Central memory CD8-positive, alpha-beta T cell (primary cell): ENCODE results near the gene DAND5.
A peak's percentile ranks its signal among the peaks of the same experiment; 100 is the strongest.

Experiments used
- ATAC-seq: fragments of 150-1000 bp; cut with Tn5 transposase; replicated peaks from 2 replicates; pipeline ENCODE4 v1.10.0; 2022; ENCODE audit warnings: mild to moderate bottlenecking, moderate FRiP score, moderate number of reproducible peaks; ENCODE audit not compliant: poor library complexity, severe bottlenecking; ENCODE audit errors: extremely low read depth
- DNase-seq, 2 donors: peaks; one replicate each; pipeline ENCODE4 v3.0.0; 2021; ENCODE audit warnings: low spot score in 2 of 2
- H3K27ac Mint-ChIP-seq: one replicate; pipeline ENCODE4 v1.8.0; 2022; ENCODE audit warnings: low read depth, mild to moderate bottlenecking, moderate library complexity, mixed read lengths
- H3K27me3 Mint-ChIP-seq: one replicate; pipeline ENCODE4 v1.8.0; 2022; ENCODE audit warnings: mixed read lengths
- H3K36me3 Mint-ChIP-seq: one replicate; pipeline ENCODE4 v1.8.0; 2022; ENCODE audit warnings: mild to moderate bottlenecking, moderate library complexity, mixed read lengths; ENCODE audit not compliant: insufficient read depth
- H3K4me1 Mint-ChIP-seq: one replicate; pipeline ENCODE4 v1.8.0; 2022; ENCODE audit warnings: mixed read lengths
- H3K4me3 Mint-ChIP-seq: one replicate; pipeline ENCODE4 v1.8.0; 2022; ENCODE audit warnings: mild to moderate bottlenecking, moderate library complexity, mixed read lengths
- H3K9me3 Mint-ChIP-seq: one replicate; pipeline ENCODE4 v1.8.0; 2022; ENCODE audit warnings: mixed read lengths

DAND5 gene

DNA sequence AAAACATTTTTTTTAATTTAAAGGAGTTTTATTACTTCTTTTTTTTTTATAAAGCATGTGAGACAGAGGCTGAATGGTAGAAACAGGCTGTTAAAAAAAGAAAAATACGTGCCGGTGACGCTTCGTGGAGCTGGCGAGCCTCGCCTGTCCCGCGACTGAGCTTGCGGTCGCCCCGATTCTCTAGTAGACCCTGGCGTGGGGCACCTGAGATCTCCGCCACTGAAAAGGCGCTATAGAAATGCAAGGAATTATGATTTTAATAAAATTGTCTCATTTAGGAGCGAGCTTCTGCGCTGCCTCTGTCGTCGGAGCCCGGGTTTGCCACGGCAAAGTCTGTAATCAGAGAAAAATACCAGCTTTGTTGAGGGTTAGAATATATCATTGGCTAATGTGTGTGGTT is 44.3 kb downstream of the DAND5 start:
- DNase-seq (no peak), ATAC-seq (no peak)
- Mint-ChIP-seq H3K4me1 (peaks cover 24% of the 10 kb centered on the region), H3K9me3 (no peaks in the 10 kb centered on the region), H3K36me3 (peaks cover 11% of the 10 kb centered on the region), H3K4me3 (peak overlapping the region; percentile 85), H3K27me3 (peaks cover 86% of the 10 kb centered on the region), H3K27ac (peak overlapping the region; percentile 88)

DNA sequence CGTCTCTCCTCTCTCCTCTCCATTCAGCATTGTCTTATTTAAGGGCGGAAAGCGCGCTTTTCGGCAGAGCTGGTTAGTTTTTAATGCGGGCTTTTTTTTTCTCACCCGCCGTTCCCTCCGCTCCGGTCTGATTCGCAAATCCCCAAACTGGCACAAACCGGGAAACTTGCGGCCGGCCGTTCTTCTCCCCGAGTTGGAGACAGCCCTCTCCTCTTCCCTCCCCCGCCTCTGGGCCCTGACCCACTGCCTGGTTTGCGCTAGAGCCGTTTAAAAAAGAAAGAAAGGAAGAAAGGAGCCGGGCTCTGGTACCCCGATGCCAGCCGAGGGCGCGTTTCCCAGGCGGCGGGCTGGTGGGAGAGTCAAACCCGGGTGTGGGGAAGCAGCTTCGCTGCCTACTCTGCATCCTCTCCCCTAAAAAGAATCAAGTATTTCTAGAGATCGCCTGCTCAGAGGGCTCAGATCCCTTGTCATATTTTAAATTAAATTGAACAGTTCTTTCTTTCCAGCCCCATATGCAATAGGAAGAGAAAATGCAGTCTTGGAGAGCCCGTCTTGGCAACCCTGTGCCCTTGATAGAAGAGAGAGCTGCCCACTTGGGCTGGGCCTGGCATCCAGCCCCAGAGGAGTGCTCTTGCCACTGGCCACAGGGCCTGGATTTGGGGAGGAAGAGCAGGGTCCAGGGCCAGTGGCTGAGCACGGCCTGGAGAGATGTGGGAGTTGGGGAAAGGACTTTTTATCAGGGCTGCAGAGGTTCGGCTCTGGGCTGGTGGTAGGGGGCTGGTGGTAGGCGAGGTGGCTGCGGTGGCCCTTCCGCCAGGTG is 44.9 kb downstream of the DAND5 start:
- Mint-ChIP-seq H3K4me3 (peak overlapping the region; percentile 85), H3K9me3 (no peaks in the 10 kb centered on the region), H3K27me3 (peaks cover 80% of the 10 kb centered on the region), H3K27ac (no peak overlapping the region), H3K4me1 (peaks cover 24% of the 10 kb centered on the region), H3K36me3 (peaks cover 11% of the 10 kb centered on the region)
- no peak for ATAC-seq
- no peak for DNase-seq

DNA sequence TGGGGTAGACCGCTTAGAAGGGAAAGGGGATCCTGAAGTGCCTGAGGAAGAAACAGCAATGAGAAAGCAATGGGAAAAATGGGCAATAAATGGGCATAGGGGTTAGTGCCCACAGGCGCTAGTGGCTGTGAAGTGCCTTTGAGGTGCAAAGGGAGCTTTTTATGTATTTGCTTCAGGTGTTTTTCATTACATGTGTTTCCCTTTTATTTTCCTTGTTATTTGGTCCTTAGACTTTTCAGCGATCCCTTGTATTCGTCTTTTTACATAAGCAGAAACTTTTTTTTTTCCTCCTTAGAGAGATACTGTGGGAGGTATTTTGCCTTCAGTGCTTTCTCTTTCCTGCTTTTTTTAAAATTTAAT is 45.5 kb downstream of the DAND5 start:
- Mint-ChIP-seq H3K4me3 (peak overlapping the region; percentile 85), H3K27me3 (peaks cover 78% of the 10 kb centered on the region), H3K4me1 (peaks cover 24% of the 10 kb centered on the region), H3K27ac (no peak overlapping the region), H3K9me3 (no peaks in the 10 kb centered on the region), H3K36me3 (peaks cover 11% of the 10 kb centered on the region)
- DNase-seq = no peak
- no peak for ATAC-seq

DNA sequence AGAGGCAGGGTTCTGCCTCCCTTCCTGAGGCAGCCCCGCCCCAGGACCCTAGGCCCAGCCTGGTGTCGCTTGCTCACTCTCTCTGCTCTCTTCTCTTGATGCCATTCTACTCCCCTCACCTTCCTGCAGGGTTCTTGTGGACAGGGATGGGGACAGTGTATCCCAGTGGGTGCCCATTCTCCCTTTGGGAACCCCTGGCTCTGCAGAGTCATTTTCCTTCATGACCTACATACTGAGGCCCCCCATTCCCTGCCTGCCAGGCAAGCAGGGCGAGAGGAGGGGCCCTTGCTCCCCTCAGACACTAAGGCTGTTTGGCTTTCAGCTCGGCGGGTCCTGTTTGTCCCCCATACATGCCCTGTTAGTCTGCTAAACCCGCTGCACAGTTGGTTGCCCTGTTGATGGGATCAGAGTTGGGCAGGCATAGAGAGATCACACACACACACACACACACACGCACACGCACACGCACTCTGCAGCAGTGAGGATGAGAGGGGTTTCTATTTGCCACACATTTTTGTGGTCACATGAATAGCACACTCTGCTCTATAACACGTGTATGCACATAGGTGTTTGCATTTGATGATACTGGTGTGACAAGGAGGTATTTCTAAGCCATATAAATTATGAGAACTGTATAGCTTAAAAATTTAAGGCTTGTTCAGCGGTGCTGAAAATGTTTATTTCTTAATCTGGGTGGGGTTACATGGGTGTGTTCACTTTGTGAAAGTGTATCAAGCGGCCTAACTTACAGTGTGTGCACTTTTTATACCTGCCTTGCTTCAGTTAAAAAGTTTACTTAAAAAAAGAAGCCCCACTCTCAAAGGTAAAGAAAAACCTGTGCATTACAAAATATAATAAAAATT is 46.2 kb downstream of the DAND5 start:
- Mint-ChIP-seq H3K27me3 (peaks cover 71% of the 10 kb centered on the region), H3K4me1 (peaks cover 24% of the 10 kb centered on the region), H3K36me3 (peaks cover 12% of the 10 kb centered on the region), H3K9me3 (no peaks in the 10 kb centered on the region), H3K4me3 (no peak overlapping the region), H3K27ac (no peak overlapping the region)
- ATAC-seq (no peak), DNase-seq (no peak)

DNA sequence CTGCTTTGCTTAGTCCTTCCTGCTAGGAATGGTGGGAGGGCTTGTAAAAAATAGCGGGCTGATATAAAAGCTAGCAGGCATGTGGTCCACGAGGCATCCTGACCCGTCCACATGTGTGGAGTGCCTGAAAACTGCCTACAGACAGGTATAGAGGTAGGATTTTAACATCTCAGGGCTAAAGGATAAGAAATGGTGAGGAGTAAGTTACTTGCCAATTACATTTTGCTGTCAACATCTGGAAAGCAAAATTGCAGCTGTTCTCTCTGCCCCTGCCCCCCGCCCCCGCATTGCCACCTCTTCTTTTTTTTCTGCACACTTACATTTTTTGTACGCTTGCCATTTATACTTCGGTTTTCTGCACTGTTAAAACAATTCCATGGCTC is 46.9 kb downstream of the DAND5 start:
- ATAC-seq = no peak
- H3K4me1 Mint-ChIP-seq = peaks cover 24% of the 10 kb centered on the region
- no peak overlapping the region for H3K4me3 Mint-ChIP-seq
- peaks cover 12% of the 10 kb centered on the region for H3K36me3 Mint-ChIP-seq
- no peaks in the 10 kb centered on the region for H3K9me3 Mint-ChIP-seq
- no peak overlapping the region for H3K27ac Mint-ChIP-seq
- DNase-seq = no peak
- H3K27me3 Mint-ChIP-seq = peaks cover 64% of the 10 kb centered on the region

DNA sequence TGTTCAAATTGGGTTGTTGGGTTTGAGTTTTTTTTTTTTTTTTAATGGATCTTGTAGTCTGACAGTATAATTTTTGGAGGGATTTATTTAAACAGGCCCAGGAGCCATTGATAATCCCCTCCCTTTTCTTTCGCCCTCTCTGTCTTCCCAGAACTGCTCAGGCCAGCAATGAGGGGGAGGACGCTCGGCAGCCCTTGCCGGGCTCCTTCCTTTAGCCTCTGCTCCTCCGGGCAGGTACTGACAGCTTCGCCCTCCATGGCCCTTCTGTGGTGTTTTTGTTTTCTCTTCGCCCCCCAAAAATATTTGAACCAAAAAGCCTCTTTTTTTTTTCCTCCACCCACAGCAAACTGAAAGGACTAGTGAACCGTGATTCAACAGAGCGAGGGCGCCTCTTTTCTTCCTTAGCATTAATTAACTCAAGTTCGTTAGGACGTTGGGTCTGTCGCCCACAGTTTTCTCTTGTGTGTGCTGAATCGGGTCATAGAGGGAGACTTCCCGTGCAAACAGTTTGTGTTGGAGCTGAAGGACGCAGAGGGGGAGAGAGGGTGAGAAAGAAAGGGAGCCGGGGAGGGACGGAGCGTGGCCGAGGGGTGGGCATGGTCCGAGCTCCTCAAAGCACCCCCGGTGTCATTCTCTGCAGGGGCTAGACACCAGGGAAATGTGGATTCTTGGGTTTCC is 47.4 kb downstream of the DAND5 start:
- H3K9me3 Mint-ChIP-seq = no peaks in the 10 kb centered on the region
- H3K4me3 Mint-ChIP-seq = no peak overlapping the region
- DNase-seq = no peak
- H3K27me3 Mint-ChIP-seq = peaks cover 59% of the 10 kb centered on the region
- H3K27ac Mint-ChIP-seq = no peak overlapping the region
- peaks cover 24% of the 10 kb centered on the region for H3K4me1 Mint-ChIP-seq
- H3K36me3 Mint-ChIP-seq = peaks cover 12% of the 10 kb centered on the region
- ATAC-seq = no peak

DNA sequence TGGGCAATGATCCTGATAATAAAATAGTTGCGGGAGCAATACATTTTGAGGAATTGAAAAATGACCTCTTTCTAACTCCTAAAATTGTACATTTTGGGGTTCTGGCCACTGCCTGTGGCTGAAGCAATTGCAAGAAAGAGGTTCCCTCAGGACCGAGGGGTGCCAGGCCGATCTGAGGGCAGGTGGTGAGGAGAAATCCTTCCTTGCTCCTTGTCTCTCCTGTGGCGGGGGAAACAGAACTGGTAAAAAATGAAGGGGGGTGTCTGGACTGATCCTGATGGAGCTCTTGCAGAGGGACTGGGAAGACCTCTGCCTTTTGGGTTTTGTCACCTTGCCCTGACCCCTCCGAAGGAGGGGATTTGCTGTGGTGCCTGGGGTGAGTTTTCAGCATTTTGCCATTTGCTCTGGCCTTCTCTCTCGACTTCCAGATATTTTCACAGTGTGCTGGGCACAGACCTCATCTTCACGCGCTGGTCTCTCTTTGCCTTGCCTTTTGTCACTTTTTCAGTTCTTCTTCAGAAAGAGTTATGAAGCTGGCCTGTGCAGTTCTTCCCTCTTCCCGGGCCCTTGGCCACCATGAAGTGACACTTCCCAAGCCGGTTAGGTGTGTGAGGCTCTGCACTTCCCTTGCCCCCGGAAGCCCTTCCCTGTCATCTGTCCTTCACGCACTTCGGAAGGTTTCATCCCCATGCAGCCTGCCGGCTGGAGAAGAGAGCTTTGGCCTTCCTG is 48.1 kb downstream of the DAND5 start:
- Mint-ChIP-seq H3K4me3 (no peak overlapping the region), H3K4me1 (peaks cover 23% of the 10 kb centered on the region), H3K27ac (no peak overlapping the region), H3K27me3 (peaks cover 52% of the 10 kb centered on the region), H3K9me3 (no peaks in the 10 kb centered on the region), H3K36me3 (peaks cover 12% of the 10 kb centered on the region)
- ATAC-seq (no peak), DNase-seq (no peak)

DNA sequence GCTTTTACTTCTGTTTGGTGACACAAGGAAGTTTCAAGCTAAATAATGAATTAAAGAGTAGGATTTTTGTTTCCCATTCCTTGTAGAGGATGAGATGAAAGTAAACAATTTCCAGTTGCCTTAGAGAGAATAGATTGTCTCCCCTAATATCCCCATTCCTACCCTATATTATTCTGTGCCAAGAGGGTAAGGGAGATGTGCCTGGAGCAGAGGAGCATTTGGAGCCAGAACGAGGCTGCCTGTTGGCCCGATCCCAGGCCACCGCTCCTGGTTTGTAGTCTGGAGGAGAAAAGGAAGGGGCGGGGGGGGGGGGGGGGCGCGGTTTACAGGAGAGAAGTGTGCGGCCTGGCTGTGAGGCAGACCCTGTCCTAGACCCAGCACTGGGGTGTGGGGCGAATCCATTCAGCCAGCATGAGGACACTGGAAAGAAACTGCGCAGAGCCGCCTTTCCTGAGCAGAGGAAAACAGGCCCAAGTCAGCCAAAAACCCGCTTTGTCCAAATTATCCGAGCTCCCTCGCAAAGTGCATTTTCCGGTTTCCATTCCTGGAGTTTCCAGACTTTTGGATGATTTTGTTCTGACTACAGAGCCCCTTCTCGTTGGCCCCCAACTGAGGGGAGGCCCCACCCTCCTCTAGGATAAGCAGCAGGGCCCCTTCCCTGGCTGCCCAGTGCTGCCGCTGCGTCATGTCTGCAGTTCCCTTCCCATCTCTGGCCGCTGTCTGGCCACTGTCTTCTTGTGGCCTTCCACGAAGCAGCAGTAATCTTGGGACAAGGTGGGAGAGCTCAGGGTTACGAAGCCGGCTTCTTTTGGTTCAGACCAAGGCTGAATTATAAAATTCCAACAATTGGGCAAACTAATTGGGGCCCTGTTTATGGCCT is 48.9 kb downstream of the DAND5 start:
- no peak for ATAC-seq
- peaks cover 11% of the 10 kb centered on the region for H3K36me3 Mint-ChIP-seq

DNA sequence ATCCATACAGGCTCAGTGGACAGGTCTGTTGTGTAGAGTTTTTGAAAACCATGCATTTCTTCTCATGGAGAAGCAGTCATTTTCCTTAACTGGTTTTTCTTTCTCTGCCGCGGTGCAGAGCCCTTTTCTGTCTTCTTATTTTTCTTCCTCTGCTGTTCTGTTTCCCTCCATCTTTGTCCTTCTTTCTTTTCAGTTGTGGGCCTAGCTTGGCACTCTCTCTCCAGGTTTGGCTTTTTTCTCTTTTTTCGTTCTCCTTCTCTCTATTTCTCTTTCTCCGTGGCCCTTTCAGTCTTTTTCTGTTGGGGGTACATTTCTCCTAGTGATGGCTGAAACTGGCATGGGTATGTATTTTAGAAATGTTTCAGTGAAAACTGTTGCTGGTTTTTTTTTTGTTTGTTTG is 50.0 kb downstream of the DAND5 start:
- Mint-ChIP-seq H3K4me3 (no peak overlapping the region), H3K36me3 (peaks cover 12% of the 10 kb centered on the region), H3K27me3 (peaks cover 45% of the 10 kb centered on the region), H3K9me3 (no peaks in the 10 kb centered on the region), H3K4me1 (peaks cover 22% of the 10 kb centered on the region), H3K27ac (no peak overlapping the region)
- no peak for DNase-seq
- ATAC-seq = no peak

More for the DNA sequence above, 48.9 kb downstream of the DAND5 start:
- Mint-ChIP-seq H3K4me3 (no peak overlapping the region), H3K4me1 (peaks cover 21% of the 10 kb centered on the region), H3K9me3 (no peaks in the 10 kb centered on the region), H3K27me3 (peaks cover 45% of the 10 kb centered on the region), H3K27ac (no peak overlapping the region)
- DNase-seq = no peak

DNA sequence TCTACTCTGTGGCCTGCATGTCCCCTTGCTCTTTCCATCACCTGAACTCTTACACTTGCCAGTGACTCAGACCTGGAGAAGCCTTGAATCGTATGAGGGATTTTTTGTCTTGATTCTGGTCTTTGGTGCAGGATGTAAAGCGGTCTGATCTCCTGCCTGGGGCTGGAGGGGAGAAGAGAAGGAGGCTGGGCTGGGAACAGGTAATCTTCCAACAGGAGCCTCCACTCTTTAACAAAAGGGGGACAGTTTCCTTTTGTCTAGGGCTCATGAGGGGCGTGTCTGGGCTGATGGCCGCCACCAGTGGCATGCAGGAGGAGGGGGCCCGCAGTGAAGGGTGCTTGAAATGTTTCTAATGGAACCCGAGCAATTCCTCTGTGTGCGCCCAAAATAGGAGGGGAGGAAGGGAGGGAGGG is 50.6 kb downstream of the DAND5 start:
- ATAC-seq = no peak
- H3K27me3 Mint-ChIP-seq = peaks cover 45% of the 10 kb centered on the region
- H3K36me3 Mint-ChIP-seq = peaks cover 11% of the 10 kb centered on the region
- peaks cover 21% of the 10 kb centered on the region for H3K4me1 Mint-ChIP-seq
- H3K27ac Mint-ChIP-seq = no peak overlapping the region
- no peaks in the 10 kb centered on the region for H3K9me3 Mint-ChIP-seq
- H3K4me3 Mint-ChIP-seq = no peak overlapping the region
- no peak for DNase-seq

DNA sequence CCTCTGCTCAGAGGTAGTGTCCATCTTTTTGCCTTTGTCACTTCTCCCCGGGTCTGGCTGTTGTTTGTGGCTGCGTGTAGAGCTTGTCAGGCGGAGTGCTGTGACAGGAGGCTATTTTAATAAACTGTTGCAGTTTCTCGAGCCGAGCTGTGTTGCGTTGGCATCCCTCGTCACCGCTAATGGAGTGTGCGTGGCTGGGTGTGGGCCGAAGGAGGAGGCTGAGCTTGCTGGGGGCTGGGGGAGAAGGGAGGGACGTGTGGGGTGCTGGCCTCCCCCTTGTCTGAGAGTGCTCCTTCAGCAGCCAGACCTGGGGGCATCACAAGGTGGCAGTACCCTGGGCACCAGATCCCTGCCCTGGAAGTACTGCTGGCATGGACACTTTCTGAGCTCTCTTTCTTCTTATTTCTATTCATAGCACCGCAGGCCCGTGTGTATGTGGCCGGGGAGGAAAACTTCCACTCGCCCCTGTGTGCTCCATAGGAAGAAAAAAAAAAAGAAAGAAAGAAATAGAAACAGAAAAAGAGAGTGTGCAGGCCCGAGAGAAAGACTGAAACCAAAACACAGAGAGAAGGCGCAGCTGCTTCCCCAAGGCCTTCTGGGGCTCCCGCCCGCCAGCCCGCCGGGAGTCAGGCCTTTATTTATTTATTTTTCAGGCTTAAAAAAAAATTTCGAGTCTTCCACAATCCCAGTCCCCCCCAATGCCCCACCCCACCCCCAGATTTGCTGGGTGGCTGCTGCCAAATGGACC is 52.9 kb downstream of the DAND5 start:
- Mint-ChIP-seq H3K27me3 (peaks cover 48% of the 10 kb centered on the region), H3K4me3 (peak overlapping the region; percentile 39)

More for the DNA sequence above, 52.9 kb downstream of the DAND5 start:
- ATAC-seq = no peak
- no peak for DNase-seq
- H3K9me3 Mint-ChIP-seq = no peaks in the 10 kb centered on the region
- no peak overlapping the region for H3K27ac Mint-ChIP-seq
- H3K4me1 Mint-ChIP-seq = peaks cover 21% of the 10 kb centered on the region
- peaks cover 11% of the 10 kb centered on the region for H3K36me3 Mint-ChIP-seq
